Measurements from ENCODE around the gene RNASET2.
A peak's percentile ranks its signal among the peaks of the same experiment; 100 is the strongest.

RNASET2 gene

GRCh38 chr6:166956444-166957086 is at the start of gene RNASET2:
RNASET2 (minus strand) TSS chr6:166956550; CDS start chr6:166956182, 368 bp downstream.
- peak; percentile 34 for DNase-seq

DNA sequence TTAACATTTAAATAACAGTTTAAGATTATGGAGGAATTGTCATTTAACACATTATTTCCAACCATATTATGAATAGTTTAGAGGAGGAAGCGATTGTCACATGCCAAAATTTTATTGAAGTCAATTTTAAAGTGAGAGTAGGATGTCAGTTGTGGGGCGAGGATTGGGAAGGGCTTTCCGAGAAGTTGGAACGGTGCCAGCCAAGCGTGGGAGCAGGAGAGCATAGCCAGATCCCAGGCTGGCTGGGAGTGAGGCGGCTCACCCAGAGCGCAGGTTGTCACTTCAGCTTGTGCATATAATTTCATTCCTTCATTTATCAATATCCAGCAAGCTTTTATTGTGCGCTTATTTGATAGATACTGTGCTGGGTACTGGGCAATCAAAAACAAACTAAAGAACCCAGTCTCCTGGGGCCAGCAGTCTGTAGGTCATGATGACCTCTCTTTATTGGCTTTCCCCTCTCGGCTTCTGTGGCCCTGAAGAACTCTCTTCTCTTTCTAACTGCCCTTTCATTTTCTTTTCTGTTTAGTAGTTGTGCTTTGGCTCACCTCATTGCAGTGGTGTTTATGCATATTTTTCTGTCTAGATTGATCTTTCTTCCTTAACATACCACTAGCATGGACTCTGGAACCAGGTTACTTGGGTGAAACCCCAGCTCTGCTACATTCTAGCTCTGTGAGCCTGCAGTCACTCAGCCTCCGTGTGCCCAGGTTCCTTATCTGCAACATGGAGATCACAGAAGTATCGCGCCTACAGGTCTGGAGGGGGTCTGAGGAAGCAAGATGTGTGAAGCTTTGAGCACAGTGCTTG is 49.2 kb upstream of the RNASET2 start:
- DNase-seq: no peak

- no peak for DNase-seq
Observed at GRCh38 chr6:167000759-167001158, 44.4 kb upstream of the RNASET2 start.

DNA sequence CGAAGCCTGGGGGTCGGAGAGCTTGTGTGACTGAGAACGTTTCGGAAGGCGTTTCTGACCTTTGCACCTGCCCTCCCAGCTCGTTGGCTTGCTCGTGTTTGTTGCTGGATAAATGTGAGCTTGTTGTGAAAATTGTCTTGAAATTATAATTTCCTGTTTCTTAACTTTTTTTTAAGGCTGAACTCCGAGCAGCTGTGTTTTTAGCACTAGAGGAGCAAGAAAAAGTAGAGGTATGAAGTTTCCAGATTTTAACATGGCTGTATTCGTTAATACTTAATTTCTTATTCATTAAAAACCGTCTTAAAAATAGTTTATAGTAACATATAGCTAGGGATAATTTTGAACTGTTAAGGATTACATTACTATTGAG is 43.5 kb upstream of the RNASET2 start:
- DNase-seq: no peak

GRCh38 chr6:166999145-166999883 is 43.0 kb upstream of the RNASET2 start, which contains the start of gene CEP43:
CEP43 (plus strand) TSS chr6:166999397; CDS start chr6:166999413, 16 bp downstream.
- peak; percentile 85 for DNase-seq

DNA sequence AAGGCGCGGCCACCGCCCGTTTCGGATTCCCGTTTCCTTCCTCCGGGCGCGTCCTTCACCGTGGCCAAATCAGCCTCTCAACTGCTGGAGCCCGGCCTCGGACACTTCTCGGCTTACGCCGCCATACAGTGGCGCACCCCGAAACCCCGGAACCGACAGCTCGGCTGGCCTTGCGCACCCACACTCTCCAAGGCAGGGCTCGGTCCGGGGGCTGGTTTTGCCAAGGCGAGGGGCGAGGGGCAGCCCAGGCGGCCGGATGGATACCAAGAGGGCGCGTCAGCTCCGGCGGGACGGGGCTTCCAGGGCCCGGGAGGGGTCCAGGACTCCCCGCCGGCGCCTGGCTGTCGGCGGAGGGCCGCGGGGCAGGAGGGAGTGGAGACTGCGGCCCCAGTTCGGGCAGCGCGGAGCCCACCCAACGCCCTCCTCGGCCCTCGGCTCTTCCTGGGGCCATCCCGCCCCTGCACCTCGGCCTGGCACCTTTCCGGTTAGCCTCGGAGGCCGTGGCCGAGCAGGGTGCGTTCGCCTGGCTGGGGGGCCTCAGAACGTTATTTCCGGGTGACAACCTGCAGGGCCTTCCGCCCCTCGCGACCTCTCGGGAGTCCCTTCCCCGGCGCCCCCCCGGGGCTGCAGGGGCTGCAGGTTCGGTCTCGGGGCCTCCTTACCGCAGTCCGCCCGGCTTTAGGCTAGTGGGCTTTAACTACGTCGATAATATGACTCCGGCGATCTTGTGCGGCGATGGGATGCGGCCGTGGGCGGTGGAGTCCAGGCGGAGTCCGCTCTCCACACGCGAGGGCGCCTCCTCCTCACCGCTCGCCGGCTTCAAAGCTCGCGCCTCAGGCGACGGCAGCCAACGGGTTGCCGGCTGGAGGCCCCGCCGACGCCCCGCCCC is 42.1 kb upstream of the RNASET2 start:
- no peak for DNase-seq

DNA sequence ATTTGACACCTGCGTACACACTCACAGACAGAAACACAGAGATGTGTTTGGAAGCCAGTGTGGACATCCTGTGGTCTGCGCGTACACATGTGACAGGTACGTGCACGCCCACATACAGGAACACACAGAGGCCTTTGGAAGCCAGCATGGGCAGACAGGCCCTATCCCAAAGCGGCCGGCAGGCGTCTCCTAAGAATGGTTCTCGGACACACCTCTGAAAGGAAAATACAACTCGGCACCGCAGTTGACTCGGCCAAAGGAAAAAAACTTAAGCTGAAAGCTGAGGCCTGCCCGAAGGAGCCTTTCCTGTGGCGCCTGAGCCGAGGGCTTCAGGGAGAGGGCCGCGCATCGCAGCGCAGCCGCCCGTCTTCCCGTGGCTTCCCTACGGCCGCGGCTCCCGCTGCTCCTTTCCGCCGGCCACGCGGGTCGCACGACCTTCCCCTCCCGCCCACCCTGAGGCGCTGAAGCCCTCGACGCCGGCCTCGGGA is 41.5 kb upstream of the RNASET2 start:
- peak; percentile 32 for DNase-seq

DNA sequence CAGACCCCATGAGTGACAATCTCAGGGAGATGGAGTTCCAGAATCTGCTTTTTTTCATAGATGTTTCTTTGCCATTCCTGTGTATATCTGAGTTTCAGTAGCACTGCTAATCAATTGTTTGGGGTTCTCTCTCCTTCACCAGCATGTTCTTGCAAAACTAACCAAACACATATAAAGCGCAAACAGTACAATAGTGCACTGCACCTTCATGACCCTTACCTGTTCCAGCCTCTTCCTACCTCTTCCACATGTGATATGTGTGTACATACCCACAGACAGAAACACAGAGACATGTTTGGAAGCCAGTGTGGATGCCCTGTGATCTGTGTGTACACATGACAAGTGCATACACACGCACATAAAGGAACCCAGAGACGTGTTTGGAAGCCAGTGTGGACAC is 41.0 kb upstream of the RNASET2 start:
- DNase-seq: no peak

GRCh38 chr6:166996406-166996805 is 40.1 kb upstream of the RNASET2 start:
- DNase-seq: no peak

GRCh38 chr6:166989427-166990032 is 33.2 kb upstream of the RNASET2 start:
- DNase-seq: no peak

GRCh38 chr6:166988674-166989201 is 32.4 kb upstream of the RNASET2 start:
- DNase-seq: no peak

DNA sequence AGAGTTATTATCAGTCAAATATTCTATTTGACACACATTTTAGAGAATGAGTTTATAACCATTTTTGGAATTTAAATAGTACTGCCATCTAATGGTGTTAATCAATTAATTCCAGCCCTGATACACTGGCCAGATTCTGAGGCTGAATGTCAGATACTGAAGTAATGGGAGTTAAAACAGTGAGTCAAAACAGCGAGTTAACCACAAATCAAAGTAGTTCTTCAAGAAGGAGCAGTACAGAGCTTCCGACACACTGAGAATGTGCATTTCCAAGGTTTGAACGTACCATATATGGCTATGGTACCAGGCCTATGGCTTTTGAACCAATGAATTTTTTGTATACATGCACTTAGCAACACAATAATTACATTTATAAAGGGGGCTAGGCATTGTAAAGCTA is 31.6 kb upstream of the RNASET2 start:
- DNase-seq: no peak

GRCh38 chr6:166987448-166987847 is 31.1 kb upstream of the RNASET2 start:
- DNase-seq: no peak

- no peak for DNase-seq
Observed at GRCh38 chr6:166980738-166981137, 24.4 kb upstream of the RNASET2 start.

DNA sequence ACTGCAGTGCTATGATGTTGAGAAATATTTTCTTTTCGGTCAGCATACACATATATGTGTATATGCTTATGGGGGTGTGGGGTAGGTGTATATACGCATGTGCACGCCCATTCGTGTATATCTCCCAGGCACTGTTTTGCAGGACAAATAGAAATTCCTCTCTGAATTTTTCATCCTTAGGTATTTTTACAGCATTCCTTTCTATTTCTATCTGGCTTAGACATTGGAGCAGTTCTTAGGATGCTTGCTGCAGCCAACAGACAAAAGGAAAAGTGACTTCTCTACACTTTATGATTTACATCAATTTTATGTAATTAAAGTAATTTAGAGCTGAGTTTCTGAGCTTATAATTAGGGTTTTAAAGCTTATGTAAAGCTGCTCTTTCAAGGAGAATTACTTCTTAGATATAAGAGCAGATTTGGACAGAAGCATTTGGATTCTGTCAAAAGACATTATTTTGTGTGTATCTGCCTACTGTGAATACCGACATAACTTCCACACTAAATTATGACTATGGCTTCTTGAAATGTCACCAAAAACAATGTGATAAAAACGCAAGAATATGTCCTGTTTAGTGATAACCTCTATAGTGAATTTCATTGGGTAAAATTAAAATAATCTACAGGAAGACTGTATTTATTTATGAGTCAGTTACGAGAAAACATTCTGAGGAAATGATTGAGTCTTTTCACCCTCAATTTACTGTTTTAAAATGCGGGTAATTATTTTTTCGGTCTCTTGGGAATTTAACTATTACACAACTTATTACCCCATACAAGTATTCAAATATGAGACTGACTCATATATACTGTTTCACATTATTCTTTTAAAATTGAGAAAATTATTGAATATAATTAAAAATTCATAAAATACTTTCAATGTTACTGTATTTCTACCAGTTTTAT is 21.5 kb upstream of the RNASET2 start:
- no peak for DNase-seq

GRCh38 chr6:166976636-166977035 is 20.3 kb upstream of the RNASET2 start:
- DNase-seq: no peak

DNA sequence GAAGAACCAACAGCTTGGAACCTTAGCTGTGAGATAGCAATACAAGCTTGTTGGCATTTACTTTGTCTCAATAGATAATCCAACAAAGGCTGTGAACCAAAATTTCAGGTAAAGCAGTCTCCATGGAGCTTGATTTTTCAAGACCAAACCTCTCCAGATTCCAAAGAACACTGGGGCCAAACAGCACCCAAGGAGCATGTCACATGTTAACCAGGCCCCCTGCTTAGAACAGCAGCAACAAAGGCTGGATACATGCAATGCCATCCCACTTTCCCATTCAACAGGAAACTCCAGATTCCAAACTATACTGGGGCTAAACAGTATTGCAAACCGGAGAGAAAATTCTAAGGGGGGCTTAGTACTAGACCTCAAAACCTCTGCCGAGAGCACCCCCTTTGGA is 15.8 kb upstream of the RNASET2 start:
- DNase-seq: no peak

DNA sequence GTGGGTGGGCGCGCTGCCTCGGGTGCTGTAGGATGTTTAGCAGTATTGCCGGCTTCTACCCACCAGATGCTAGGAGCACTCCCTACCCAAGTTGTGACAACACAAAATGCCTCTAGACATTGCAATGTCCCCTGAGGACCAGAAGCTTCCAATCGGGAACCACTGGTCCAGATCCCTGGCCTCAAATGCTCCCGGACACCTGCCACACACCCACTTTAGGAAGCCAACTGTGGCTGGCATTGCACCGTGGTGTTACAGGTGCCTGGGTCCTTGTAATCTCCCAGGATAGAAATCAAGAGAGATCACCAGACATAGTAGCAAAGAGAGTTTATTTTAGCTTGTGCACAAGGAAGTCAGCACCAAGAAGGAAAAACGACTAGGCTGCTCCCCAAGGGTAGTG is 14.9 kb upstream of the RNASET2 start:
- no peak for DNase-seq

- DNase-seq: no peak
Observed at GRCh38 chr6:166970776-166971175, 14.4 kb upstream of the RNASET2 start.

DNA sequence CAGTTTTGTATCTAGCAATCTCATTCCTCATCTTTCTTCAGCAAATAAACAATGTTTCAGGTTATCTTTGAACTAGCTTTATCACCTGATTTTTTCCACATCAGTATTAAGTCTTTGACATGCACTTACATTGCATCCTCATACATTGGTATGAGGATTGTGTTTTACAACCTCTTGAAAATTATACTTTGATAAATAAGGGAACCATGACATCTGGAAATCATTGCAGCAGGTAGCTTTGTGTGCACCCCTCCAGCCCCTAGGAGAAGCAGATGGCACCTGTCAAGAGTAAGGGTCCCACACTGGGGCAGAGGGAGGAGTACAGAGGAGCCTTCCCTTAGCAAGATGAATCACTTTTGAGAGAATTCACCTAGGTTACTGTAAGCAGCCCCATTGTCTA is 13.7 kb upstream of the RNASET2 start:
- DNase-seq: no peak
